Measurements from ENCODE around the gene CKAP5.
A peak's percentile ranks its signal among the peaks of the same experiment; 100 is the strongest.

CKAP5 gene

DNA sequence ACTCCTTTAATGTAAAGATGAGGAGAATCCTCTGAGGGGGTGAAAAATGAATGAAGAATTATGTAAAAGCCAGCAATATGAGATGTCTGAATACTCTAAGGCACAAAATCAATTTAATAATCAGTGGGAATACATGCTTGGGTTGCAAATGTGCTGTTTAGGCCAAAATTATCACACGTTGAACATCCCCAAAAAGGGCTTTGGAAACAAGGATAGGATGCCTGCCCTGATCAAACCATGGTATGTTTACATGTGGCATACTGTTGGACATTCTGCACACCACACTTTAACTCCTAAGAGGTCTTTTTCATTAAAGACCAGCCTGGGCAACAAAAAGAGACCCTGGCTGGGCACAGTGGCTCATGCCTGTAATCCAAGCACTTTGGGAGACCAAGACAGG, 100.8 kb downstream of the CKAP5 start:
- no peak overlapping the region for H3K4me3 ChIP-seq (ENCODE audit: control insufficient read depth, low read depth, low read length)
- no peak for DNase-seq (ENCODE audit: low read depth)
- TF ChIP-seq, protein P1, sequence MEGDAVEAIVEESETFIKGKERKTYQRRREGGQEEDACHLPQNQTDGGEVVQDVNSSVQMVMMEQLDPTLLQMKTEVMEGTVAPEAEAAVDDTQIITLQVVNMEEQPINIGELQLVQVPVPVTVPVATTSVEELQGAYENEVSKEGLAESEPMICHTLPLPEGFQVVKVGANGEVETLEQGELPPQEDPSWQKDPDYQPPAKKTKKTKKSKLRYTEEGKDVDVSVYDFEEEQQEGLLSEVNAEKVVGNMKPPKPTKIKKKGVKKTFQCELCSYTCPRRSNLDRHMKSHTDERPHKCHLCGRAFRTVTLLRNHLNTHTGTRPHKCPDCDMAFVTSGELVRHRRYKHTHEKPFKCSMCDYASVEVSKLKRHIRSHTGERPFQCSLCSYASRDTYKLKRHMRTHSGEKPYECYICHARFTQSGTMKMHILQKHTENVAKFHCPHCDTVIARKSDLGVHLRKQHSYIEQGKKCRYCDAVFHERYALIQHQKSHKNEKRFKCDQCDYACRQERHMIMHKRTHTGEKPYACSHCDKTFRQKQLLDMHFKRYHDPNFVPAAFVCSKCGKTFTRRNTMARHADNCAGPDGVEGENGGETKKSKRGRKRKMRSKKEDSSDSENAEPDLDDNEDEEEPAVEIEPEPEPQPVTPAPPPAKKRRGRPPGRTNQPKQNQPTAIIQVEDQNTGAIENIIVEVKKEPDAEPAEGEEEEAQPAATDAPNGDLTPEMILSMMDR (conservative IDR thresholded peaks at IDR 0.05; ENCODE audit: control insufficient read depth, insufficient read depth, low read depth, low read length), result no peak

DNA sequence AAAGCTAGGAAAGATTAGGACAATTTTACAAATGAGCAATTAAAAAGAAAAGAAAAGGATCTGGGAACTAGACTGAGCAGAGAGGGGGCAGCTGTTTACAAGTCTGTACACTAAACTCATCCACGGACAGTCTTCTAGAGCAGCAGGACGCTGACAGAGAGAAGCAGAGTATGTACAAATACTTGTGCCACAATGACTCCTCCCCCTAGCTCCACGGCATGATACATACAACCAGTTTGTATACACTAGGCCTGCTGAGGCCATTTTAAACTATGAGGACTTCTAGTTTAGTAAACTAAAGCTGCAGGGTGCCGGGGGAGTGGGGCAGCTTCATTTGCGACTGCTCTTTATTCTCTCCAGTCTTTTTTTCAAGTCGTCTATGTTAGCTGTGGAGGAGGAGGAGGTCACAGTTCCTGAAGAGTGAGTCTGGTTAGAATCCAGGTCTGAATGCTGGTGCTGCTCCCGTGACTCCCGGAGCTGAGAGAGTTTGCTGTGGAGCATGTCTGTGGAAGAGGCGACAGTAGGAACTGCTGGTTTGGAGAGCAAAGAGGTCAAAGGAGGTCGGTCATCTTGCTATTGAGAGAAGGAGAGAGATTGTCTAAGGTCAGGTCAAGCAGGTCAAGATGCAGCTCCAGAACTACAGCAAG, 102.3 kb downstream of the CKAP5 start:
- no peak overlapping the region for H3K4me3 ChIP-seq (ENCODE audit: control insufficient read depth, low read depth, low read length)
- TF ChIP-seq, protein P1 (conservative IDR thresholded peaks at IDR 0.05; ENCODE audit: control insufficient read depth, insufficient read depth, low read depth, low read length), result no peak
- DNase-seq (ENCODE audit: low read depth), result no peak

DNA sequence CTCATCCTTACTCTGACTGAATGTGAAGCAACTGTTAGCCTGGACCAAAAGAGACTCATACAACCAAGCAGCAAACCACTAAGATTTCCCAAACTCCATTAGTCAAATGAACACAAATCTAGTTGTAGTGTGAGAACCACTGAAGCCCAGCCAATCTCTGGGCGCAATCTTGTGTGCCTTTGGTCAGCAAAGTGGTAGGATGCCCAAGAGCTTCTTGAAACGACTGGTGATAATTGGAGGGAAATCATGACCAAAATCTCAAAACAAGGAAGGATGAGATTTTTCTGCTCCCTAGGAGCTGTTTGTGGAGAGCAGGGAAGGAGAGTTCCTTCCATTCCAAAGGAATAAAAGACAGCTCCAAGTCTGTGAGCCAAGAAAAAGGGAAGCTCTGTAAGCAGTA, 103.0 kb downstream of the CKAP5 start:
- H3K4me3 ChIP-seq (ENCODE audit: control insufficient read depth, low read depth, low read length), result no peak overlapping the region
- TF ChIP-seq, protein P1 (conservative IDR thresholded peaks at IDR 0.05; ENCODE audit: control insufficient read depth, insufficient read depth, low read depth, low read length), result no peak
- no peak for DNase-seq (ENCODE audit: low read depth)

DNA sequence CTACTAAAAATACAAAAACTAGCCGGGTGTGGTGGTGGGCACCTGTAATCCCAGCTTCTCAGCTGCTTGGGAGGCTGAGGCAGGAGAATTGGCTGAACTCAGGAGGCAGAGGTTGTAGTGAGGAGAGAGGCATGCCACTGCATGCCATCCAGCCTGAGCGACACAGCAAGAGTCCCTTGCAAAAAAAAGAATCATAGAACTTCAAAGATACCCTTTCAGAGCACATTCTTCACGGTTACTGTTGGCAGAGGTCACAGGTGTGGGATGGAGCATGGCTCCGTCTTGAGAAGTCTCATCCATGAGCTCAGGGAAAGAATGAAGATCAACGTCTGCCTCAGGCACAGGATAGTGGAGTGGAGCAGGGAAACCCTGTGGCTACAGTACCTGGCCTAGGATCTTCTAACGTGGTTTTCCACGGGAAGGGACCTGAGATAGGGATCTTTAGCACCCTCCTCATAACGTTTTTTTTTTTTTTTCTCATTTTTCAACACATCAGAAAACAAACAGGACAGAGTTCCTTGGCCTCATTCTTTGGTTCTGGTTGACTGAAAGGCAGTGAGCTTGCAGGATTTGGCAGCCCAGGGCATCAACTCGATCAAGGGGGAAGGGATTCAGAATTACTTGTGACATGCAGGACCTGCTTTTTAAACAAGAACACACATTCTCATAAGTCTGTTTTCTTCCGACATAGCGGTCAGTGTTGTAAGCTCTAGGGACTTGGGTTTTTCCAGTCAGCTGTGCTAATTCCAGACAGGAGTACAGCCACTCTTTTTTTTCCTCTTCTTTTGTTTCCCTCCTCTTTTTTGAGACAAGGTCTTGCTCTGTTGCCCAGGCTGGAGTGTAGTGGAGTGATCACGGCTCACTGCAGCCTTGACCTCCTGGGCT, 104.2 kb downstream of the CKAP5 start:
- TF ChIP-seq, protein P1 (conservative IDR thresholded peaks at IDR 0.05; ENCODE audit: control insufficient read depth, insufficient read depth, low read depth, low read length), result no peak
- peak; percentile 18 for DNase-seq (ENCODE audit: low read depth)
- H3K4me3 ChIP-seq (ENCODE audit: control insufficient read depth, low read depth, low read length), result no peak overlapping the region

DNA sequence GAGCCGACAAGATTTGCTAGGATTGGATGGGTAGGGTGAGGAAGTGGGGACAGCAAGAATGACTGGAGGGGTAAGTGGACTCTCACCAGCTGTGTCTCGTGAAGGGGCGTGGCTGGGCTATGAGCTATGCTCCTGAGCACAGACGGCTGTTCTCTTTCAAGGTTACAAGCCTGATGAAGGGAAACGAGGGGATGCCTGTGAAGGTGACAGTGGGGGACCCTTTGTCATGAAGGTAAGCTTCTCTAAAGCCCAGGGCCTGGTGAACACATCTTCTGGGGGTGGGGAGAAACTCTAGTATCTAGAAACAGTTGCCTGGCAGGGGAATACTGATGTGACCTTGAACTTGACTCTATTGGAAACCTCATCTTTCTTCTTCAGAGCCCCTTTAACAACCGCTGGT, 107.2 kb downstream of the CKAP5 start:
- no peak for DNase-seq (ENCODE audit: low read depth)
- H3K4me3 ChIP-seq (ENCODE audit: control insufficient read depth, low read depth, low read length), result no peak overlapping the region
- TF ChIP-seq, protein P1 (conservative IDR thresholded peaks at IDR 0.05; ENCODE audit: control insufficient read depth, insufficient read depth, low read depth, low read length), result no peak

DNA sequence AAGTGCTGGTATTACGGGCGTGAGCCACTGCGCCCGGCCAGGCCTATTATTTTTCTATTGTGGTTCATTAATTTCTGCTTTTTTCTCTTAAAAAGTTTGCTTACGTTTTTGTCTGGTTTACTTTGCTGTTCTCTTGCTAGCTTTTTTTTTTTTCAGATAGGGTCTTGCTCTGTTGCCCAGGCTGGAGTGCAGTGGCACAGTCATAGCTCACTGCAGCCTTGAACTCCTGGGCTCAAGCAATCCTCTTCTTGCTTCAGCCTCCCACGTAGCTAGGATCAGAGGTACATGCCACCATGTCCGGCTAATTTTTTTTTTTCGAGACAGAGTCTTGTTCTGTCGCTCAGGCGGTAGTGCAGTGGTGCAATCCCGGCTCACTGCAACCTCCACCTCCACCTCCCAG, 108.4 kb downstream of the CKAP5 start:
- H3K4me3 ChIP-seq (ENCODE audit: control insufficient read depth, low read depth, low read length), result no peak overlapping the region
- TF ChIP-seq, protein P1 (conservative IDR thresholded peaks at IDR 0.05; ENCODE audit: control insufficient read depth, insufficient read depth, low read depth, low read length), result no peak
- DNase-seq (ENCODE audit: low read depth), result no peak

Measured in fibroblast of mammary gland (primary cell).